Dedifferentiated amniotic fluid mesenchymal stem cell (primary cell): ENCODE measurements around the gene NEUROG3.

Experiments used
- DNase-seq: peaks from one replicate; pipeline ENCODE4 v3.0.0-alpha.2; 2016; ENCODE audit errors: extremely low spot score

Gene NEUROG3, protein sequence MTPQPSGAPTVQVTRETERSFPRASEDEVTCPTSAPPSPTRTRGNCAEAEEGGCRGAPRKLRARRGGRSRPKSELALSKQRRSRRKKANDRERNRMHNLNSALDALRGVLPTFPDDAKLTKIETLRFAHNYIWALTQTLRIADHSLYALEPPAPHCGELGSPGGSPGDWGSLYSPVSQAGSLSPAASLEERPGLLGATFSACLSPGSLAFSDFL

GRCh38 chr10:69573056-69573806 is at the start of gene NEUROG3:
NEUROG3 (minus strand) TSS chr10:69573422; CDS start chr10:69573043, 379 bp downstream.
- no peak for DNase-seq

GRCh38 chr10:69620625-69621024 is 47.4 kb upstream of the NEUROG3 start:
- DNase-seq: no peak

- DNase-seq: no peak
Observed at GRCh38 chr10:69619626-69620025, 46.4 kb upstream of the NEUROG3 start.

- no peak for DNase-seq
Observed at GRCh38 chr10:69618746-69619145, 45.5 kb upstream of the NEUROG3 start.

GRCh38 chr10:69616358-69616757 is 43.1 kb upstream of the NEUROG3 start:
- no peak for DNase-seq

- DNase-seq: no peak
Observed at GRCh38 chr10:69614130-69614529, 40.9 kb upstream of the NEUROG3 start.

DNA sequence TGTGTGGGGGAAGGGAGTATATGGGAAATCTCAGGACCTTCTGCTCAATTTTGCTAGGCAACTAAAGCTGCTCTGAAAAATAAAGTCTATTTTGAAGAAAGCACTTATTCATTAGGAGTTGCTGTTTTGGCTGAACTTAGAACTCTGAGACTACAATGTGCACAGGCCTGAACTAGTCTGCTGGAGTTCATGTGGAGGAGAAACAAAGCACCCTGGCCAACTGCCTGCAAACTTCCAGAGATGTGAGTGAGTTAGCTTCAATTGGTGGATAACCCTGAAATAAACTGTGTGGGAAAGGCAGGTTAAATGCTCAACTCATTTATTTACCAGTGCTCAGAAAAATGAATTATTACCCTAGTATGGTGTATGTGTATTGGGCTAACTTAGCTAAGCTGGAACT is 39.5 kb upstream of the NEUROG3 start:
- DNase-seq: no peak

- DNase-seq: no peak
Observed at GRCh38 chr10:69609077-69609476, 35.9 kb upstream of the NEUROG3 start.

GRCh38 chr10:69600761-69601330 is 27.6 kb upstream of the NEUROG3 start:
- DNase-seq: no peak

- no peak for DNase-seq
Observed at GRCh38 chr10:69588358-69588757, 15.1 kb upstream of the NEUROG3 start.

- no peak for DNase-seq
Observed at GRCh38 chr10:69584624-69585023, 11.4 kb upstream of the NEUROG3 start.

GRCh38 chr10:69583106-69583505 is 9.9 kb upstream of the NEUROG3 start:
- no peak for DNase-seq

- no peak for DNase-seq
Observed at GRCh38 chr10:69580435-69580834, 7.2 kb upstream of the NEUROG3 start.

DNA sequence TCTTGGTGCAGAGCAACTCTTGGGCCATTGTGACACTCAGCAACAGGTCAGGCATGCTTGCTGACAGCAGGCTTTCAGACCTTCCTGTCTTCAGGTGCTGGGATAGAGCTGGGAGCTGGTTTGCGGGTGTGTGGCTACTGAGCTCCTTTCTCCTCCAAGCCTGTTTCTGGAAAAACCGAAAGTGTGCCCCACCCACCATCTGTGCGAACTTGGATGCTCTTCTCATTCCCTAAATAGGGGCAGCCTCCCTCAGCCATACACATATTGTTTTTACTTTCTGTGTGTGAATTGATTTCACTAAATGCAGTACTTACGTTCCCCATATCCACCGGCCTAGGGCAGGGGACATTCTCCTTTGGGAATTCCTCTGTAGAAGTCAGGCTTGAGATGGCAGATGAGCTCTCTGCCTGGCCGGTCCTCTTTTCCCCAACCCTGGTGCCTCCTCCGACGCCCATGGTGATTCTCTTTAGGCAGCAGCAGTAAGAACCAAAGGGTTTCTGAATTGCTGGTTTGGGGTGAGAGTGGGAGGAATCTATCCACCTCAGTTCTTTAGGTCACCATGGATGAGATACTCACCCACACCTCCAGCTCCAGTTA is 6.3 kb upstream of the NEUROG3 start:
- DNase-seq: no peak

GRCh38 chr10:69578508-69578991 is 5.3 kb upstream of the NEUROG3 start:
- DNase-seq: no peak

DNA sequence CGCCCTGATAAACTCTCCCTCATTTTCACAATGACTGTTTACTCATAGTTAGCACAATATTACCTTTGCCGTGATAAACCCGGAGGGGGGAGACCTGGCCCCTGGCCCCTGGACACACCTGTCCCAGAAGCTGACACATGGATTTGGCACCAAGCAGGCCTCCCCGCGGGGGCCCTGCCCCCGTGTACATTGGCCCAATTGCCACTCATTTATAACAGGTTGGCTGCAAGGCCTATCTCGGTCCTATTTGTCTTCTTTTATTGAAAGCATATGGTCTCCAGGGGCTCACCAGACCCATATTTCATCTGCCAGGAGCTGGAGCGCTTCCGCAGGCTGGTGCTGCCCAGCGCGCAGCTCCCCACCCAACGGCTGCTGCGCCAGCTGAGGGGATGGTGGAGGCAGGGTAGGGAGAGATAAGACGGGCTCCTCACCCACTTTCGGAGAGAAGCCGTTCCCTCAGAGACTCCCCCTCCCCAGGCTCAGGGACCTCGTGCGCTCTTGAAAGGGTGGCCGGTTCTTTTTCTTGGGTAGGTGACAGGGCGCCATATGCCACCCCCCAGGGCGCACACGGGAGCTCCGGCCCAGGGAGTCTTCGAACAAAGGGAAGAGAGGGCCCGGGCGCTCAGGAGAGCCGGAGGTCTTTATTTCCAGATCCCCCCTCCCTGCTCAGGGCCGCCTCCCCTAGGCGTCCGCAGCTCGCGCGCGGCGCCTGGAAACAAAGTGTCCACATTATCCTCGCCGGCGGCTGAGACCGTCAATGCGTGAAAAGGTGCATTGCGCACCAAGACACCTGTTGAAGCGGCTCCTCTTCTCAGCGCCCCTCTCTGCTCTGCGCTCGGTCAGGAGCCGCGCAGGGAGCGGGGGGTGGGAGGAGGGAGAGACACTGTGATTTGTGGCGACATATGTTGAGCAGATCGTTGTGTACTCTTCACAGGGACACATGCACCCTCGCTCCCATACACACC is 4.3 kb upstream of the NEUROG3 start:
- no peak for DNase-seq

DNA sequence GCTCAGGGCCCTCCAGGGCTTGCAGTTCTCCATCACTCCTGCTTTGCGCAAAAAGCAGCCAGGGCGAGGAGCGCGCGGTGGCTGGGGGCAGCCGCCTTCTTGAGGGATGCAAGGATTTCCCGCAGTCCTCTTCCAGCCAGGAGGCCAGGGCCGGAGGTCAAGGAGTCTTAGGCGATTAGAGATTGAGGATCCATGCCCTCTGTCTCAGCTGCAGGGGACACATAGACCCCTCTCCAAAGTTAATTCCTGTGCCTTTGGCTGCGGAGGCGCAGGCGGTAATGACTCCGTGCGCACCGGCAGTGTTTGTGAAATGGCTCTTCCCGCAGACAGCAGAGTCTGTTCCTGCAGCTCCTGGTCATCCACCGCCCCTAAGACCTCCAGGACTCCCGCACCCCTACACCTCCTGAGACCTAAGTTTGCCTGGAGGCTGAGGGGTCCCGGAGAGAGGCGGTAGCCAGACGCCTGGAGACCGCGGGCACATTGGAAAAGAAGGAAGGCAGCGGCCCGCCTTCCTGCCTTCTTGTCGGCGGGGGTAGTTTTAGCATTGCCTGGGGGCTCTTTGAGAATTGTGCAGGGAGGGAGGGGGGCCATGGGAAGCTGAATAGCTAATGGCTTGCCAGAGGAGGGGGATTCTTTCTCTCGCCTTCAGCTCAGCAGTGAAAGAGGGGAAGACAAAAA is 3.3 kb upstream of the NEUROG3 start:
- DNase-seq: no peak

DNA sequence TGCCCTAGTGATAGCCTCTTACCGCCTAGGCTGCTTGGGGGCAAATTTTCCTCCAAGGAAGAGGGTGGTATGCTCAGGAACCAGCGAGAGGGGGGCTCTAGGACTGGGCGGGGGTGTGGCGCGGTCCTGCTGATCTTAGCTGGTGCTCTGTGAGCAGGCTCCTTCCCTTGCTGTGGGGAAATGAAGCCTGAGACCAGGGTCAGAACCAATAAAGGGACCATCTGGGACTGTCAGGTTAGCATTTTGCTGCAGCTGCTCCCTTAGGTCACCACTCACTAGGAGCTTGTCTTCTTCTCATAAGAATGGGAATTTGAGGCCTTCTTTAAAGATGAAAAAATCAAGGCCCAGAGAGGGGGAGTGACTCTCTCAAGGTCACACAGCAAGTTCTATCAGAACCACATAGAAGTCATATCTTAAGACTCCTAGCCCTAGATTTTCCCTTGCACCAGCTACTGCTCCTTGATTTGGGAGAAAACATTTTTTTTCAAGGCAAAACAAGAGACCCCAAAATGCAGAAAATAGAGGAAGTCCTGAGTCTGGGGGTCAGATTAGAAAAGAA is 2.0 kb upstream of the NEUROG3 start:
- DNase-seq: no peak

DNA sequence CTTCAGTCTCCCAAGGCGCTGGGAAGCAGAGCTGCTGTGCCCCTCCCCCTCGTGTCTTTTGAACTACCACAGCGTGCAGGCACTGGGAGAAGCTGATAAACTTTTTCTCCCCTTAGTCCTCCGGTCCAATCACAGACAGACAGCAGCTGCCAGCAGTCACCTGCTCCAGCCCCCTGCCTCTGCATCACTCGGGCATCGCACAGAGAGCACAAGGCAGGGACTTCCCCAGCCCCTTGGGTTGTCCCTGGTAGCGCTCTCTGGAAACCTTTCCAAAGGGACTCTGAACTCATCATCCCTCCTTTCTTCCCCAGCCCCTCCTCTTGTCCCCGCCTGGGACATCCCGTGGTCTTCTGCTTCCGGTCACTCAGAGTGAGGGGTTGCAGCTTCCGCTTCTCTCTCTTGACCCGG is 1.4 kb upstream of the NEUROG3 start:
- DNase-seq: no peak
